T-helper 1 cell treated with Interleukin-12 subunit alpha and Interleukin-12 subunit beta and Interleukin-4 antibody, amounts not matched to agents 30 ng/mL and 1 ng/mL, for 36 hours (primary cell): ENCODE measurements around the gene ZNF438. TPM values are rescaled to one million over a fixed set of nuclear protein-coding genes. Genes with fewer than 3 reads are reported as not detected.
"Not testable (repeated sequence)": the region's sequence is repeated elsewhere in the genome, so short reads cannot be mapped to it uniquely, and the experiment has no call there.

Source experiments
- intact Hi-C: fragments of 100-400 bp; cut with micrococcal nuclease; formaldehyde crosslinking; loops from one replicate; pipeline ENCODE4 v1.15.1; 2024
- total RNA-seq: library from RNA; stranded (reverse); gene quantifications from 2 replicates; pipeline ENCODE4 v1.2.3, GENCODE V29; 2022

The ZNF438 gene
- 3.1 and 3.8 TPM in 2 replicates for total RNA-seq

- intact Hi-C loops, result loop anchor here (1.0 to 10.0 kb wide), 17 partner anchors 33 to 1346 kb away; partner anchors contain the start of genes ARHGAP12, MAP3K8 and ZEB1
Observed at GRCh38 chr10:31031558-31032257, at the start of gene ZNF438. ZNF438 (minus strand) TSS chr10:31031865; CDS start chr10:30877034, 154,831 bp downstream.

GRCh38 chr10:31076610-31076988, 44.9 kb upstream of the ZNF438 start:
- intact Hi-C loops, result no loop called here

GRCh38 chr10:31075881-31076609, 44.4 kb upstream of the ZNF438 start:
- intact Hi-C loops, result no loop called here

- intact Hi-C loops, result no loop called here
Observed at GRCh38 chr10:31075434-31075833, 43.8 kb upstream of the ZNF438 start.

- intact Hi-C loops, result no loop called here
Observed at GRCh38 chr10:31074722-31075086, 43.0 kb upstream of the ZNF438 start.

- intact Hi-C loops, result no loop called here
Observed at GRCh38 chr10:31073996-31074721, 42.5 kb upstream of the ZNF438 start.

GRCh38 chr10:31073211-31073610, 41.5 kb upstream of the ZNF438 start:
- intact Hi-C loops, result no loop called here

GRCh38 chr10:31072451-31072850, 40.8 kb upstream of the ZNF438 start:
- intact Hi-C loops, result no loop called here

- intact Hi-C loops, result no loop called here
Observed at GRCh38 chr10:31071232-31072005, 39.8 kb upstream of the ZNF438 start.

GRCh38 chr10:31070691-31071090, 39.0 kb upstream of the ZNF438 start:
- intact Hi-C loops, result no loop called here

GRCh38 chr10:31070025-31070424, 38.4 kb upstream of the ZNF438 start:
- intact Hi-C loops, result no loop called here

GRCh38 chr10:31069411-31069810, 37.7 kb upstream of the ZNF438 start:
- intact Hi-C loops, result no loop called here

GRCh38 chr10:31064348-31064747, 32.7 kb upstream of the ZNF438 start:
- intact Hi-C loops, result no loop called here

GRCh38 chr10:31063841-31064240, 32.2 kb upstream of the ZNF438 start:
- intact Hi-C loops, result no loop called here

GRCh38 chr10:31062856-31063255, 31.2 kb upstream of the ZNF438 start:
- intact Hi-C loops, result no loop called here

GRCh38 chr10:31061941-31062340, 30.3 kb upstream of the ZNF438 start:
- intact Hi-C loops, result no loop called here

- intact Hi-C loops, result no loop called here
Observed at GRCh38 chr10:31058795-31059703, 27.4 kb upstream of the ZNF438 start.

GRCh38 chr10:31056678-31057077, 25.0 kb upstream of the ZNF438 start:
- intact Hi-C loops, result not testable (repeated sequence)

- intact Hi-C loops, result no loop called here
Observed at GRCh38 chr10:31055573-31056251, 24.0 kb upstream of the ZNF438 start.

- intact Hi-C loops, result no loop called here
Observed at GRCh38 chr10:31051703-31052102, 20.0 kb upstream of the ZNF438 start.
